HG03175 (cell line): ENCODE measurements around the gene ARPC1A.
"Not testable (repeated sequence)": the region's sequence is repeated elsewhere in the genome, so short reads cannot be mapped to it uniquely, and the experiment has no call there.

Experiments used
- ATAC-seq: cut with Tn5 transposase; IDR thresholded peaks from one replicate; pipeline ENCODE4 v1.9.1; 2021; ENCODE audit warnings: mild to moderate bottlenecking, moderate library complexity; ENCODE audit not compliant: unreplicated experiment

Gene ARPC1A

DNA sequence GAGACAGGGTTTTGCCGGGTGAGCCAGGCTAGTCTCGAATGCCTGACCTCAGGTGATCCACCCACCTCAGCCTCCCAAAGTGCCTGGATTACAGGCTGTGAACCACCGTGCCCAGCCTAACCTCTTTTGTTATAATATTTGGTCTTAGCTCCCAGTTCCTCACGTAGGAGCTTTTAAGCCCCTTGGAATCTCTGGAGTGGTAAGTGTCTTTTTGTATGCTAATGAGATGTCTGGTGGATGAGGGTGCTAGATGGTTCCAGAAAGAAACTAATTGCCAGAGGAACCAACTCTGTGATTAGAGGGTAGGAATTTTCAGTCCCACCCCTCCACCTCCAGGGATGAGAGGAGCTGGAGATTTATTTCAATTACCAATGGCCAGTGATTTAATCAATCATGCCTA is 5.3 kb upstream of the ARPC1A start:
- ATAC-seq: no peak

DNA sequence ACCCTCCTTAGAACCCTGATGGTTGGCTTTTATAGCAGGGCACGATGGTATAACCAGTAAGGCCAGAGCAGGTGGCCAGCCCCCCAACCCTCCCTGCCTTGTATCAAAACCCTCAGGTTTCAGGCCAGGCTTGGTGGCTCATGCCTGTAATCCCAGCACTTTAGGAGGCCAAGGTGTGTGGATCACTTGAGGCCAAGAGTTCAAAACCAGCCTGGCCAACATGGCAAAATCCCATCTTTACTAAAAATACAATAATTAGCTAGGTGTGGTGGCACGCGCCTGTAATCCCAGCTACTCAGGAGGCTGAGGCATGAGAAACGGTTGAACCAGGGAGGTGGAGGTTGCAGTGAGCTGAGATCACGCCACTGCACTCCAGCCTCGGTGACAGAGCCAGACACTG is 3.0 kb upstream of the ARPC1A start:
- ATAC-seq: not testable (repeated sequence)

DNA sequence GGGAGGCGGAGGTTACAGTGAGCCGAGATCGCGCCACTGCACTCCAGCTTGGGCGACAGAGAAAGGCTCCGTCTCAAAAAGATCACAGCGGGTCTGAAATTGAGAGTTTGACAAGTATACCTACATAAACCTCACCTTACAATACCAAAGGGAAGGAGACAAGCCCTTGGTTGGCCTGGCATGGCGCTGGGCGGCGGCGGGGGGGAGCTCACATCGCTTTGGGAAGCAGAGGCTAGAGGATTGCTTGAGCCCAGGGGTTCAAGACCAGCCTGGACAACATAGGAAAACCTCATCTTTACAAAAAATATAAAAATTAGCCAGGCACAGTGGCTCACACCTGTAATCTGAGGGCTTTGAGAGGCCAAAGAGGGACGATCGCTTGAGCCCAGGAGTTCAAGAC is 1.1 kb upstream of the ARPC1A start:
- ATAC-seq: no peak

DNA sequence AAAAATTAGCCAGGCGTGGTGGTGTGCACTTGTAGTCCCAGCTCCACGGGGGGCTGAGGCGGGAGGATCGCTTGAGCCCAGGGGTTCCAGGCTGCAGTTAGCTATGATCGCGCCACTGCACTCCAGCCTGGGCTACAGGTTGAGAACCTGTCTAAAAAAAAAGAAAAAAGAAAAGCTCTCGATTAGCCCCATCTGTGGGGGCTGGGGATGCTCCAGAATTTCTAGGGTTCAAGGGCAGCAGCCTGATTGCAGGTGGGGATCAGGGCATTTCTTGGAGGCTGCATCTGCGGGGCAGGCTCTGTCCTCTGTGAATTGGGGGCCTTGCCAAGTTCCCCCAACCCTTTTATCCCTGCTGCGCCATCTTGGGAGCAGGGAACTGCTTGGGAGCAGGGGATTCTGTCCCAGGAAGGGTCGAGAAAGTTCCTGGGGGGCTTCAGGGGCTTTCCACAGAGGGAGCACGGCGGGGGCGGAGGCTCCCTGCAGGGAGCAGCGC is 651 bp upstream of the ARPC1A start:
- ATAC-seq: no peak

DNA sequence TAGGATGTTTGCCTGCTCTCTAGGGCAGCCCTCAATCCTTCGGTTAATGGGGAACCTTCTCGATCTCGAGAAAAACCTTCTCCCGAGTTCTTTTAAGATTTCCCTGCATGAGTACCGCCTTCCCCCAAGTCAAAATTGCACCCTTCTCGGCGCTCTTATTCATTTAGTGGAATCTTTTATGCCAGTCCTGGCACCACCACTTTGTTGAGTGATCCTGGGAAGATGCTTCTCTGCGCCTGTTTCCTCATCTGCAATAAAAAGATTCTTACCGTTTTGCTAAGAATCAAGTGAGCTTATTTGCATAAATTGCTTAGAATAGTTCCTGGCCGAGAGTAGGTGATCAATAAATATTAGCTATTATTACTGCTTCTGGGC is 697 bp downstream of the ARPC1A start:
- ATAC-seq: no peak

DNA sequence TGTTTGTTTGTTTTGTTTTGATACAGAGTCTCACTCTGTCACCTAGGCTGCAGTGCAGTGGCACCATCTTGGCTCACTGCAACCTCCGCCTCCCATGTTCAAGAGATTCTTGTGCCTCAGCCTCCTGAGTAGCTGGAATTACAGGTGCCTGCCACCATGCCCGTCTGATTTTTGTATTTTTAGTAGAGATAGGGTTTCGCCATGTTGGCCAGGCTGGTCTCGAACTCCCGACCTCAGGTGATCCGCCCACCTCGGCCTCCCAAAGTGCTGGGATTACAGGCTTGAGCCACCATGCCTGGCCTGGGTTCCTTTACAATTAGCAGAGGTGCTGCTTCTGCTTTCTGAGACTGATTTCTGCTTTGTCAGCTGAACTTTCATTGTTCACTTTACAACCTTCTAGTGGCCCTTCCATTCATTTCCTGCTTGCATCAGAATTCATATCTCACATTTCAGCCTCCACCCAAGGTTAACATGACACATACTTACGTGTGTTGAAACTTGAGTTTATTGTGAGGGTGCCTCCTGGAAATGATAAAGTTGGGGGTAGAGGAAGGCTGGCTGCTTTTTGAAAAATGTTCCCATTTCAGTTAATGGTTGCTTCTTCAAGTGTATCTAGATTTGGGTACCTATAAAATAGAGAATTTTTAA is 4.7 kb downstream of the ARPC1A start:
- not testable (repeated sequence) for ATAC-seq

DNA sequence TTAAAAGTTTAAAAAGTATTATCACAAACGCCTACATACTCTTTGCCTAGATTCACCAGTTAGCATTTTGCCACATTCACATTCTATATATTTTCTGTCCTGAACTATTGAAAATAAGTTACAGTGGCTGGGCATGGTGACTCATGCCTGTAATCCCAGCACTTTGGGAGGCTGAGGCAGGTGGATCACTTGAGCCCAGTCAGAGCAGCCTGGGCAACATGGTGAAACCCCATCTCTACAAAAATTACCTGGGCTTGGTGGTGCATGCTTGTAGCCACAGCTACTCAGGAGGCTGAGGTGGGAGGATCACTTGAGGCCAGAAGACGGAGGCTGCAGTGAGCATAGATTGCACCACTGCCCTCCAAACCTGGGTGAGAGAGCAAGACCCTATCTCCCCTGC is 5.3 kb downstream of the ARPC1A start:
- ATAC-seq: no peak

DNA sequence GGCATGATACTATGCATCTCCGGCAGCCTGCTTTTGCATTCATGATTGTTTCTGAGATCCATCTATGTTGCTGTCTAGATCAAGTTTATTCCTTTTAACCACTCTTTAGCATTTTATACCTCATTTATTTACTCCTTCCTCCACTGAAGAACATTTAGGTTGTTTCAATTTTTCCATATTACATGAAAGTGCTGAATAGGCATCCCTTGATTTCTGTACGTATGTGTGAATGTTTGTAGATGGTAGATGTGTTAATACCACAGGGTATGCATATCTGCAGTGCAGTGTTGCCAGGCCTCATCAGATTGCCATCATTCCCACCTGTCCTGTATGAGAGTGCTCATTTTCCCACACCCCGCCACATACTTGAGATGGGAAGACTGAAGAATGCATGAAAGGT is 13.9 kb downstream of the ARPC1A start:
- ATAC-seq: no peak

DNA sequence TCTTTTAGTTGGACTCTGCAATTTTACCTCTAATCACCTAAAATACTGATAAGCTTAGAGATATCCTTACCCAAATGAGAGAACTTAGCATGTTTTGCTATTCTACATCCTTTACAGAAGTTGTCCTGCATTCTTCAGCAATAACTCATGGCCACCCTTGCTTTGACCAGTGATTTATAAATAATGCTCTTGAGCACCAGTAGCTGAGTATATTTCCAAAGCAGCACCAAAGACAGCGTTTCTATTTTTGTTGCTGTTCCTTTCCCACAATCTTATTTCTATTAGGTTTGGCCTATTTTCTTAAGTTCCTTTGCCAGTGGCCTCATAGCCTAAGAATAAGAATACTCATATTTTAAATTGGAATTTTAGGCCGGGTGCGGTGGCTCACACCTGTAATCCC is 15.0 kb downstream of the ARPC1A start:
- ATAC-seq: no peak

DNA sequence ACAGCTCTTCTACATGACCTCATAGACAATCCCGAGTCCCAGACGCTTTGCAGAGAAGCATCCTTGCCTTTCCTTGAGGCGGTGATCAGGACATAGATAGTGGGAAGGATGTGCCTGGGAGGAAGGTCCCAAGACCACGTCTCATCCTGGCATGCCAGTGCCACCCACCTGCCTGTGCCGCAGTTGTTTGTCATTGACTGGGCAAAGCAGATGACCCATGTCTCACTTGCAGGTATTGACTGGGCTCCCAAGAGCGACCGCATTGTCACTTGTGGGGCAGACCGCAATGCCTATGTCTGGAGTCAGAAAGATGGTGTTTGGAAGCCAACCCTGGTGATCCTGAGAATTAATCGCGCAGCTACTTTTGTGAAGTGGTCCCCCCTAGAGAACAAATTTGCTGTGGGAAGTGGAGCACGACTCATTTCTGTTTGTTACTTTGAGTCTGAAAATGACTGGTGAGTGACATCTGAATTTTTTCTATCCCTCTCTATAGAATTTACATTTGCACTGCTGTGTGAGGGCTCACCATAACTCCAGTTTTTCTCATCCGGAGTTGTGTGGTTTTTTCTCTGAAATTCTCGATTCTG is 18.5 kb downstream of the ARPC1A start:
- no peak for ATAC-seq

DNA sequence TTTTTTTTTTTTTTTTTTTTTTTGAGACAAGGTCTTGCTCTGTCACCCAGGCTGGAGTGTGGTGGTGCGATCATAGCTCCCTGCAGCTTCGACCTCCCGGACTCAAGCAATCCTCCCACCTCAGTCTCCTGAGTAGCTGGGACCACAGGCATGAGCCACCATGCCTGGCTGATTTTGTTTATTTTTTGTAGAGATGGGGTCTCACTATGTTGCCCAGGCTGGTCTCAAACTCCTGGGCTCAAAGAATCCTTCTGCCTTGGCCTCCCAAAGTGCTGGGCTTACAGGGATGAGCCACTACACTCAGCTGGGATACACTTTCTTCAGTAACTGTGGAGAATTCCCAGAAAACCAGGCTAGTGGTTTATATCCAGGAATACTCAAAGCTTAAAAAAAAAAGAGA is 24.9 kb downstream of the ARPC1A start:
- ATAC-seq: not testable (repeated sequence)

DNA sequence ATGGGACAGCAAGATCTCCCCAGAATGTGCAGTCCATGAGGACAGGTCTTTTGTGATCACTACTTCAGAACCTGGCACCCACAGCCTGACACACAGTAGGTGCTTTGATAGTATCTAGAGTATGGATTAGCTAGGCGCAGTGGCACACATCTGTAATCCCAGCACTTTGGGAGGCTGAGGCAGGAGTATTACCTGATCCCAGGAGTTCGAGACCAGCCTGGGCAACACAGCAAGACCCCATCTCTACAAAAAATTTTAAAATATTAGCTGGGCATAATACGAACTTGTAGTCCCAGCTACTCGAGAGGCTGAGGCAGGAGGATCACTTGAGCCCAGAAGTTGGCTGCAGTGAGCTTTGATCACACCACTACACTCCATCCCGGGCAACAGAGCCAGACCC is 26.5 kb downstream of the ARPC1A start:
- ATAC-seq: no peak

DNA sequence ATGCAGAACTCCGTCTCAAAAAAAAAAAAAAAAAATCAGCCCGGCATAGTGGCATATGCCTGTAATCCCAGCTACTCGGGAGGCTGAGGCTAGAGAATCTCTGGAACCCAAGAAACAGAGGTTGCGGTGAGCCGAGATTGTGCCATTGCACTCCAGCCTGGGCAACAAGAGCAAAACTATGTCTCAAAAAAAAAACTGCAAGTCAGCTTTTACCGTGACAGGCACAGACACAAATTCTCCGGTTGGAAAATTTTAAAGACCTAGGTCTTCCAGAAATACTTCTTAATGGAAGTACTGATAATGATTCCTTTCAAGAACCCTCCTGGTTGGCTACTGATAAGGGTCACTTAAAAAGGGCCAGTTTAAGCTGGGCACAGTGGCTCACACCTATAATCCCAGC is 29.4 kb downstream of the ARPC1A start:
- no peak for ATAC-seq

DNA sequence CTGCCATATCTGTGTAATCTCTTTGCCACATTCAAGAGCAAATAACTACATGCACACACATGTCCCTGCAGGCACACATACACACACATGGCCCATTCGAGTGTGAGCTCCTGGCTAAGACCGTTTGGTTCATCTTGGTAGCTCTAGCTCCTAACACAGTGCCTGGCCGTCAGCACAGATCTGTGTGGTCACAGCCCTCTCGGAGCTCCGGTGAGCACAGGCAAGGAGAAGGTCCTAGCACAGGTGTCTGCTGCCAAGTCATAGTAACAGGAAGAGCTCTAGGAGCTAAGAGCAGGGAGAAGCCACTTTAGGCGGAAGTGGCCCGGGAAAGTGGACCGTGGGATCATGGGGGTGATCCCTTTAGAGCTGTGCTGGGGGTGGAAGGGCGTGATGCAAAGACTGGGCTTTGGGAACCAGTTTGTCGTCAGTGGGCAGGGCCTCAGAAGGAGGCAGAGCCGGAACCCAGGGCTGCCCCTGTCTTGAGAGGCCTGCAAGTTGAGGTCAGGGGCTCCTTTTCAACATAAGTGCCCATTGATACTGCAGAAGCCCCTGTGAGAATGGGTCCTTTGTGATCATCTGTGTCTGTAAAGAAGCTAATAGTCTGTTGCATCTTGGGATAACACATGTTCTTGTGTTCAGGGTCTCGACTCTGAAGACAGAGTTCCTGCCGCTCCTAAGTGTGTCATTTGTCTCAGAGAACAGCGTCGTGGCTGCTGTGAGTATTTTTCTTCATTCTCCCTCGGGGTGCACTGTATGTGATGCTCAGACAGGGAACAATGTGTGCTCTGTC is 32.2 kb downstream of the ARPC1A start:
- no peak for ATAC-seq

DNA sequence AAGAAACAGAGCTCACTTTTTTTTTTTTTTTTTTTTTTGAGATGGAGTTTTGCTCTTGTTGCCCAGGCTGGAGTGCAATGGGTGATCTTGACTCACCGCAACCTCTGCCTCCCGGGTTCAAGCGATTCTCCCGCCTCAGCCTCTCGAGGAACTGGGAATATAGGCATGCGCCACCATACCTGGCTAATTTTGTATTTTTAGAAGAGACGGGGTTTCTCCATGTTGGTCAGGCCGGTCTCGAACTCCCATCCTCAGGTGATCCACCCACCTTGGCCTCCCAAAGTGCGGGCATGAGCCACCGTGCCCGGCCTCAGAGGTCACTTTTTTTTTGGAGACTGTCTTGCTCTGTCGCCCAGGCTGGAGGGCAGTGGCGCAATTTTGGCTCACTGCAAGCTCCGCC is 32.8 kb downstream of the ARPC1A start:
- not testable (repeated sequence) for ATAC-seq

DNA sequence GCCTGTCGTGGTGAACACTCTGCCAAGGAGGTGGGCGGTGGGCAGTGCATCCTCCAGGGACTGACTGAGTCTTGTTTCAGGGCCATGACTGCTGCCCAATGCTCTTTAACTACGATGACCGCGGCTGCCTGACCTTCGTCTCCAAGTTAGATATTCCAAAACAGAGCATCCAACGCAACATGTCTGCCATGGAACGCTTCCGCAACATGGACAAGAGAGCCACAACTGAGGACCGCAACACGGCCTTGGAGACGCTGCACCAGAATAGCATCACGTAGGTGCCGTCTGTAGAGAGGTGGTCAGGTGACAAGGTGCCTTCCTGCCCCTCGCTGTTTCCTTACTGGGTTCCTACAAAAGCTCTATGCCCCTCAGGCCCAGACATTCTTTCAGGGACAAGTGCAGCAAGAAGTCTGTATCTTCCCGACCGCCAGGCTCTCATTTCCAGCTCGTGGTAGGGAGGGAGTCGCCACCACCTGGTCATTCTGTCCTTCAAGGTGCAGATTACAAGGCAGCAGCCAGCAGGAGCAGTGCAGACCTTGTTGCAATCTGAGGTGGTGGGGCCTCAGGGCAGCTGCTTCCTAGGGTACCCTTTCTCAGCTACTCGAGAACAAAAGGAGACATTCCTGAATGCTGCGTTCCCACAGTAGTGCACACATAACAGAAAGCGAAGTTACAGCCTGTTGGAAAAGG is 33.9 kb downstream of the ARPC1A start:
- ATAC-seq: no peak

DNA sequence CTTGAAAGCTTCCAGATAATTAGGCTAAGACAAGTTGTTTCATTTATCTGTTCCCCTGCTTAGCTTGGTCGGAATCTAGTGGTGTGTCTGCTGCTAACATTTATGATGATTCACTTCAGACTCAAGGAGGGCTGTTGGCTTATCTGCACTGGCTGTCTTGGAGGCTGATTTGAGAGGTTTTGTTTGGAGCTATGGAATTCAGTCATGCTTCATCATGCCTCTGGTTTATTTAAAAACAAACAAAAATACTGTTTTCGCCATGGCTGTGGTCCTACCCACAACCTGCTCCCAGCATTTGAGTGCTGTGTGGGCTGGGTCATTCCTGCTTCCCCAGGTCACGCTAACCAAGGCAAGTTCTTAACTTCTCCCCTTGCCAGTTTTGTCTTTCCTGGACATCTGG is 37.1 kb downstream of the ARPC1A start:
- ATAC-seq: no peak

DNA sequence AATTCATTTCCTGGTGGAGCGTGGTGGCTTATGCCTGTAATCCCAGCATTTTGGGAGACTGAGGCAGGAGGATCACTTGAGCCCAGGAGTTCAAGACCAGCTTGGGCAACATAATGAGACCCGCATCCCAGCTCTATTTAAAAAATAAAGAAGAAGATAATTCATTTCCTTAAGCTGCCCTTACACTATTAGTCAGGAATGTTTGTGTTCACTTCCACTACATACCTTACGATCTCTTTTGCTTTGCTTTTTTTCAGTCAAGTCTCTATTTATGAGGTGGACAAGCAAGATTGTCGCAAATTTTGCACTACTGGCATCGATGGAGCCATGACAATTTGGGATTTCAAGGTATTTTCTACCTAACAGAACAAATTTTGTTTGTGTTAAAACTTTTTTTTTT is 37.6 kb downstream of the ARPC1A start:
- ATAC-seq: no peak

DNA sequence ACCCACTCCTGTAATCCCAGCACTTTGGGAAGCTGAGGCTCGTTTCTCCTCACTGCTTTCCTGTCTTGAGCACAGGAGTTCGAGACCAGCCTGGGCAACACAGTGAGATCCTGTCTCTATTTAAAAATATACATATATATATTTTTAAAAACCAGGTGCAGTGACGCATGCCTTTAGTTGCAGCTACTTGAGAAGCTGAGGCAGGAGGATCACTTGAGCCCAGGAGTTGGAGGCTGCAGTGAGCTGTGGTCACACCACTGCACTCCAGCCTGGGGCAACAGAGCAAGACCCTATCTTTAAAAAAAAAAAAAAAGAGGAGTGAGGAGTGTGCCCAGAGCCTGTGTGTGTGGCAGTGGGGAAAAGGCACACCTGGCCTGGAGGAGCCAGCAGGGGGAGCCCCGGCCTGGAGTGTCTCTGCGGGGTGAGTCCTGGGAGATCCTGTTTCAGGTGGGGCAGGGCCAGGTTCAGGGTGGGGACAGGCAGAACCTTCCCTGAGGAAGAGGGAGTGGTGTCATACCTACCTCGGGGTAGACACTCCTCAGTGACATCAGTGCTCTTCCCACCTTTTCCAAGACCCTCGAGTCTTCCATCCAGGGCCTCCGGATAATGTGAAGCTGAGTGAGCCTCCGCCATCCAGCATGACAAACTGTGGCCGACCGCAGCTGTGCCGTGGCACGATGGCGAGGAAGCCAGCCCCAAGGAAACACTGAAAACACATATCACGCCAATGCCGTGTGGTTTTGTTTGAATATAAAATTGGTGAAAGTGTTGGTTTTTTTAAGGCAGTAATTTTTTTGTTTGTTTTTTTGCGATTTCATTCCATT is 39.8 kb downstream of the ARPC1A start:
- ATAC-seq: no peak

DNA sequence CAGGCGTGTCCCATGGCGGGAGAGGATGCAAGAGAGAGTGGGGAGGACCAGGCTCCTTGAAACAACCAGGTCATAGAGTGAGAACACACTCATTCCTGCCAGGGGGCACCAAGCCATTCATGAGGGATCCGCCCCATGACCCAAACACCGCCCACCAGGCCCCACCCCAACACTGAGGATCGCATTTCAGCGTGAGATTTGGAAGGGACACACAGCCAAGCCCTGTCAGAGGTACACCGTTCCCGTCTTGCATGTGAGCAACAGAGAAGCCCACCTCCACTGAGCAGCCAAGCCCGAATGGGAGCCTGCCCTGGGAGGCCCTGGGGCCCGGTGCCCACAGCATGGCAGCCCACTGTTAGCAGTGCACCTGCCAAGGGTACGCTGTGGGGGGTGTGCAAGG is 40.9 kb downstream of the ARPC1A start:
- ATAC-seq: no peak
